WI38 (cell line): ENCODE data around the gene FOXN3.

ENCODE experiments used
- H3K4me3 ChIP-seq: 2 replicates; pipeline ENCODE4 v1.5.1; 2011; ENCODE audit warnings: low read depth, mild to moderate bottlenecking, control low read depth, low read length
- TF ChIP-seq, protein P1 (sequence below): IDR thresholded peaks from 2 replicates; pipeline ENCODE4 v1.5.1; 2012; ENCODE audit warnings: low read depth, mild to moderate bottlenecking, control low read depth, low read length

Gene FOXN3

DNA sequence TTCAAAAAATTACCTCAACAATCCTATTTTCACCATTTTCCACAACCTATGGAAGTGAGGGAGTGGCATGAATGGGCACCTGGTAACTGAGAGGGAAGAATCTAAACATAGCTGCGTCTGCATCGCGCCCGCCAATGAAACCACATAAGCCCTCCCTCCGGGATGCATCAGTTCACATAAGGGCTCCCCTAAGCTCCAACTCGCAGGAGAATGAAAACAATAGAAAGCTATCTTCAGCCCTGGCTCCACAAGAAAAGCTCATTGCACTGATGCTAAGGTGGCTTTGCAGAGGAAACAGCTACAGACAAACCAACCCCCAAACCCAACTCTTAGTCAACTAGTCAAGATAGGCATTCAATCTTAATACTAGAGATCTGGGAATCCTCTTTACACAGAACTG lies 173.3 kb downstream of the FOXN3 start:
- H3K4me3 ChIP-seq = no peak overlapping the region
- TF ChIP-seq, protein P1, sequence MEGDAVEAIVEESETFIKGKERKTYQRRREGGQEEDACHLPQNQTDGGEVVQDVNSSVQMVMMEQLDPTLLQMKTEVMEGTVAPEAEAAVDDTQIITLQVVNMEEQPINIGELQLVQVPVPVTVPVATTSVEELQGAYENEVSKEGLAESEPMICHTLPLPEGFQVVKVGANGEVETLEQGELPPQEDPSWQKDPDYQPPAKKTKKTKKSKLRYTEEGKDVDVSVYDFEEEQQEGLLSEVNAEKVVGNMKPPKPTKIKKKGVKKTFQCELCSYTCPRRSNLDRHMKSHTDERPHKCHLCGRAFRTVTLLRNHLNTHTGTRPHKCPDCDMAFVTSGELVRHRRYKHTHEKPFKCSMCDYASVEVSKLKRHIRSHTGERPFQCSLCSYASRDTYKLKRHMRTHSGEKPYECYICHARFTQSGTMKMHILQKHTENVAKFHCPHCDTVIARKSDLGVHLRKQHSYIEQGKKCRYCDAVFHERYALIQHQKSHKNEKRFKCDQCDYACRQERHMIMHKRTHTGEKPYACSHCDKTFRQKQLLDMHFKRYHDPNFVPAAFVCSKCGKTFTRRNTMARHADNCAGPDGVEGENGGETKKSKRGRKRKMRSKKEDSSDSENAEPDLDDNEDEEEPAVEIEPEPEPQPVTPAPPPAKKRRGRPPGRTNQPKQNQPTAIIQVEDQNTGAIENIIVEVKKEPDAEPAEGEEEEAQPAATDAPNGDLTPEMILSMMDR = no peak

DNA sequence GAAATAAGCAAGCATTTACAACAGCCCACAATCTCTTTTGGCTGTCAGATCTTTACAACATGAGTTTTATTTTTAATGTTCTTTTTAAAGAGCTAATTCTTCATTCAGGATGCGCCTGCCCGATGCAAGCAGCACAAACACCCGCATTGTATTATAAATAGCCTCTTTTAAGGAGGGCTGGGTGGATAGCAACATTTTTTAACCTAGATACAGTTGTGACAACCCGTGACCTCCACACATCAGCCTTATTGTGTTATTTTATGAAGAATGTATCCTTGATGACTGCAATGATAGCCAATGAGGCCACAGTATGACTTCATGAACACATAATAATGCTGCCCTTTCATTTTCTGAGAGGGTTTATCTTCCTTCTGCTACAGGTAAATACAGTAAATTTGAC lies 173.7 kb downstream of the FOXN3 start:
- no peak overlapping the region for H3K4me3 ChIP-seq
- TF ChIP-seq, protein P1 = no peak

DNA sequence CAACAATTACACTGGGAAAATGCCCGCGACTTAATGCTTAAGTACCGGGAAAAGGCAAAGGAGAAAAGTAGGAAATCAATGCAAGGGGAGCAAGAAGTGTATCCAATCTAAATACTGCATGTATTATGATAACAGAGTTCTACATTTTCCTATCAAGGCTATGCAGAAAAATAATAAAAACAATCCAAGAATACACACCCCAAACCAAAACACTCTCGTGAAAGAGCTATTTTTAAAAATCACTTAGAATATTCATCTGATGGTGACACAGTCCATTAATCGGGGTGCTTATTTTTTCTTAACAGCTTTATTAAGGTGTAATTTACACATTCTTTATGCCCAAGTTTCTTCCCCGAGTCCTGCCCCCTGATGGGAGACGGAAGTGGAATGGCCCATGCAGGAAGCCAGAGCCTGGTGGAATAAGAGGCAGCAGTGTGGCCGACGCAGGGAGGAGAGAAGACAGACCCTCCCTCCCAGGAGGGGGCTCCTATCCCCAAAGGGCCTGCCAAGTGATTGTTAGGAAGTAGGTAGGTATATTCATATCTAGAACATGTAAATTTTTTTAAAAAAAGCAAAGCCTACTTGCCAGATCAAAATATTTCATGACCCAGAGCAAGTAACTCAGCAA lies 174.3 kb downstream of the FOXN3 start:
- TF ChIP-seq, protein P1 = no peak
- H3K4me3 ChIP-seq = no peak overlapping the region

DNA sequence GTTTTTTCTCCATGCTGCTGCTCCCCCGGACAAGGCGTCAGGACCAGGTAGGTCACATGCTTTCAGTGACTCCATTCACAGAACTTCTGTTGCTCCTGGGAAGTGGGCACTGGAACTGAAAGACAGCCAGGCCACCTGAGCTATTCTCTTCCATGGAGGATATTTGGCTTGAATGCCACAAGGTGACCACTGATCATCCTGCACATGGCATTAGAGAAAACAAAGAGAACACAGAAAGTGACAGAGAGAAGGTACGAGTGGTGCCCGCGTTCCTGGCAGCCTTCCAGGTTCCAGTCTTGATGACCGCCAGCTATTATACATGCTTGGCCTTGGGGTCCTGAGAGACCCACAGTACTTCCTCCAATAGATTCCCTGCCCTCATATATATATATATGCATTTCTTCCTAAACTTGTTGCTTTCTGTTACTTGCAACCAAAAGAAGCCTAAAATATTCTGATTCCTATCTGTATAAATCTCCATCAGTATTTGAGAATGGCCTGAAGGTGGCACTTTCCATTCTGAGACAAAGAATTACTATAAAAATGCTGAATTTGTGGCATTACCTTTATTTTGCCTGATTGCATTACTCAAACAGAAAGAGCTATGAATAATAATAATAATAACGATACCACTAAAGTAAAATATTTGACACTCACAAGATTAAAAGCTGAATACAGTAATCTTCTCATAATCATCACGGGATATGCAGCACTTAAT lies 174.9 kb downstream of the FOXN3 start:
- TF ChIP-seq, protein P1 = no peak
- no peak overlapping the region for H3K4me3 ChIP-seq

DNA sequence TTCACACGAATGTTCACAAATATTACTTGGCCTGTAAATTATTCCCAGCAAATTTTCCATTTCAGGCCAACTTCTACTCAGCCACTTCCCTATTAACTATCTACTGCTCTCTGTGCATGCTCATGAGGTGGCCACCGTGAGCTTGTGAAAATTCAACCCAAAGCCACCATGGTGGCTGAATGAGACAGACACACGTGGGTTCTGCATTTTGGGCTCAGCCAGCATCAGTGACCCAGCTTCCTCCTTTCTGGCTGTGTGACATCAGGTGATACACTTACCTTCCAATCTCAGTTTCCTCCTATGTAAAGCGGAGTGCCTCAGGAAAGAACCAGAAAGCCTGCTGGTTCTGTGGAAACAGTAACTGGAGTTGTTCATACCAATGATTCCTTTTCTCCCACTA lies 175.8 kb downstream of the FOXN3 start:
- TF ChIP-seq, protein P1 = no peak
- no peak overlapping the region for H3K4me3 ChIP-seq

DNA sequence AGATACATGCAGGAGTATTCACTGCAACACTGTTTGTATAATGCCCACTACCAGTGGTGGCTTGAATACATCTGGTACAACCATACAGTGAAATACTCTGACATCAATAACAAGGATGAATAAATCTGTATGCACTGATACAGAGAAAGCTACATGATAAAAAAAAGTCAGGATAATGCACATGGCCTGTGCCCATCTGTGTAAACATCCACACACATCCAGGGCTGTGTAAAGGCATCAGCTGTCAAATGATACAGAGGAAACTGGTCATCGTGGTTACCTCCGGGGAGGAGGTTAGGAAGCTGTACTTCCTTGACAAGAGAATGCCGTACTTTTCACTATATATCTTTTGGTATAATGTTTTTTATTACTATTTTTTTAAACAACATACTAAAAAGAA lies 176.6 kb downstream of the FOXN3 start:
- H3K4me3 ChIP-seq = no peak overlapping the region
- TF ChIP-seq, protein P1 = no peak

DNA sequence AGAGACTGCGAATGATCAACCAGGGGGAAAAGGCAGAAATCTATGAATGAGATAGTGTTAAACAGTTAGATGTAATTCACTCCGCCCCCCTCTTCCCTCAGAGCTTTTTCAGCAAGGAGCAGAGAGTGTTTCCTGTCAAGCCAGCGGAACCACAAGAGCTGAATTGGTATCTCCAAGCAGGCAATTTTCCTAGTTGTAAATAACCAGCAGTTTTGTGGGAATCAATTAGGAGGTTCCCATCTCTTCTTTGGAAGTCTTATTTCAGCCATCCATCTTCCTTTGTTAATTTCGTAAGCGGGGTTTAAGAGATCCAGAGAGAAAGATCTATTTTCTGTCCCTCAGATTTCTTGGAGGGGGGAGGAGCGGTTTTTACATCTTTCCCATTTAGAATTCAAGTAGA lies 178.0 kb downstream of the FOXN3 start:
- TF ChIP-seq, protein P1 = no peak

More for the DNA sequence above, 178.0 kb downstream of the FOXN3 start:
- no peak overlapping the region for H3K4me3 ChIP-seq
